Lower lobe of right lung (tissue), 2 donors: Measurements from ENCODE around the gene TMEM129. TPM values are rescaled to one million over a fixed set of nuclear protein-coding genes. Genes with fewer than 3 reads are reported as not detected.

Experiments
- ATAC-seq, 2 donors: fragments of 200-7000 bp; cut with Tn5 transposase; one replicate each; pipeline ENCODE4 v1.9.1; 2020 to 2022; ENCODE audit warnings: mild to moderate bottlenecking in 2 of 2, moderate library complexity in 2 of 2
- DNase-seq: peaks from one replicate; pipeline ENCODE4 v3.0.0-alpha.2; 2020
- H3K27ac ChIP-seq: fragments of 200-600 bp; one replicate; pipeline ENCODE4 v1.8.0; 2022
- H3K27me3 ChIP-seq: fragments of 200-600 bp; one replicate; pipeline ENCODE4 v1.8.0; 2022; ENCODE audit warnings: low read depth
- H3K36me3 ChIP-seq: fragments of 200-600 bp; one replicate; pipeline ENCODE4 v1.8.0; 2022; ENCODE audit warnings: mild to moderate bottlenecking
- H3K4me1 ChIP-seq: fragments of 200-600 bp; one replicate; pipeline ENCODE4 v1.8.0; 2022
- H3K4me3 ChIP-seq: fragments of 200-600 bp; one replicate; pipeline ENCODE4 v1.8.0; 2022; ENCODE audit warnings: mild to moderate bottlenecking
- H3K9me3 ChIP-seq: fragments of 200-600 bp; one replicate; pipeline ENCODE4 v1.8.0; 2022
- intact Hi-C: fragments of 100-400 bp; cut with DNase I; formaldehyde crosslinking; loops from one replicate; pipeline ENCODE4 v1.11.0; 2022
- total RNA-seq: library from RNA; stranded (reverse); fragmentation: NEBNext Ultra II Directional; extraction: Animal tissue kit (Norgen Biotek cat#: 25700); gene quantifications from one replicate; pipeline ENCODE4 v1.2.1, GENCODE V29; 2021
- TF ChIP-seq, protein P1 (sequence below): fragments of 200-600 bp; IDR thresholded peaks from one replicate; pipeline ENCODE4 v1.8.0; 2022; ENCODE audit warnings: antibody characterized with exemption, mild to moderate bottlenecking
- donor health status: DM: no; HTN: yes; CAD: no; lungs with severe emphysema.

TMEM129 gene
- total RNA-seq, 1 donor from 2014 or later = 30.9 TPM

DNA sequence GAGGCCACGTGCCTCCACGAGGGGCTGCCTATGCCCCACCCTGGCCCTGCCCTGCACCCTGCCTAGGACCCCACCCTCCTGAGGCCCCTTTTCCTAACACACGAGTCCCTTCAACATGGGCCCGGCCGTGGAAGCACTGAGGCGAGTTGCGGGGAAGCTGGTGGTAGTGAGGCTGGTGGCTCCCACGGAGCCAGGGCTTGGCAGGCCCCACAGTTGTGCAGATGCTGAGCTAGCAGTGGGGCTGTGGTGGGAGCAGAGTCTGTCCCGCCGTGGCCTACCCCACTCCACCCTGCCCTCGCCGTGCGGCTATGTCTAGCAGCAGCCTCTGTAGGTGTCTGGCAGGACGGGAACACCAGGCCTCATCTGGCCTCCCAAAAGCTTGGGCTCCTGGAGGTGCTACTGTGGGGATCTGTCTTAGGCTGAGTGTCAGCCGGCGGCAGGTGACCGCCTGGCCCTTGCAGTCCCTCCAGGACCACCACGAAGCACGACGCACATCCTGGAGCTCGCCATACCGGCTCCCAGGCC, 19.0 kb upstream of the TMEM129 start:
- H3K4me3 ChIP-seq = no peak overlapping the region
- H3K9me3 ChIP-seq = peaks cover 11% of the 10 kb centered on the region
- TF ChIP-seq, protein P1, sequence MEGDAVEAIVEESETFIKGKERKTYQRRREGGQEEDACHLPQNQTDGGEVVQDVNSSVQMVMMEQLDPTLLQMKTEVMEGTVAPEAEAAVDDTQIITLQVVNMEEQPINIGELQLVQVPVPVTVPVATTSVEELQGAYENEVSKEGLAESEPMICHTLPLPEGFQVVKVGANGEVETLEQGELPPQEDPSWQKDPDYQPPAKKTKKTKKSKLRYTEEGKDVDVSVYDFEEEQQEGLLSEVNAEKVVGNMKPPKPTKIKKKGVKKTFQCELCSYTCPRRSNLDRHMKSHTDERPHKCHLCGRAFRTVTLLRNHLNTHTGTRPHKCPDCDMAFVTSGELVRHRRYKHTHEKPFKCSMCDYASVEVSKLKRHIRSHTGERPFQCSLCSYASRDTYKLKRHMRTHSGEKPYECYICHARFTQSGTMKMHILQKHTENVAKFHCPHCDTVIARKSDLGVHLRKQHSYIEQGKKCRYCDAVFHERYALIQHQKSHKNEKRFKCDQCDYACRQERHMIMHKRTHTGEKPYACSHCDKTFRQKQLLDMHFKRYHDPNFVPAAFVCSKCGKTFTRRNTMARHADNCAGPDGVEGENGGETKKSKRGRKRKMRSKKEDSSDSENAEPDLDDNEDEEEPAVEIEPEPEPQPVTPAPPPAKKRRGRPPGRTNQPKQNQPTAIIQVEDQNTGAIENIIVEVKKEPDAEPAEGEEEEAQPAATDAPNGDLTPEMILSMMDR = no peak
- DNase-seq (no peak), ATAC-seq (no peak)
- H3K27ac ChIP-seq = no peak overlapping the region
- no peaks in the 10 kb centered on the region for H3K4me1 ChIP-seq
- no peaks in the 10 kb centered on the region for H3K27me3 ChIP-seq
- peaks cover 57% of the 10 kb centered on the region for H3K36me3 ChIP-seq
- intact Hi-C loops = no loop called here

DNA sequence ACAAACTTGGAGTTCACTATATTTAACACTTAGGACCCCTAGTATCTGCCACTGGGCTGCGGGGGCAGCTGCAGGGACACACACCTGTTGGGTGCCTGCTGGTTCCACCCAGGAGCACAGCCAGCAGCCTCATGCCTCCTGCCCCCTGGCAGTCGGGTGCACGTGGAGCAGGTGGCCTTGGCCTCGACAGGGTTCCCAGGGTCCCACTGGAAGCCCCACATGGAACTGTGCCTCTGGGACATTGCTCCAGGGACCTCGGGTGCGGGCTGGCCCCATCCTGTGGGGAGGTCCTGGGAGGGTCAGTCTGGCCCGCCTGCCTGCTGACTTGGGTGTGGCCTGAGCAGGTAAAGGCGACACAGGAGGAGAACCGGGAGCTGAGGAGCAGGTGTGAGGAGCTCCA, 18.2 kb upstream of the TMEM129 start:
- H3K27me3 ChIP-seq = no peaks in the 10 kb centered on the region
- TF ChIP-seq, protein P1 = no peak
- DNase-seq (no peak), ATAC-seq (no peak)
- H3K9me3 ChIP-seq = peaks cover 11% of the 10 kb centered on the region
- no peaks in the 10 kb centered on the region for H3K4me1 ChIP-seq
- H3K36me3 ChIP-seq = peaks cover 54% of the 10 kb centered on the region
- H3K4me3 ChIP-seq = no peak overlapping the region
- intact Hi-C loops = no loop called here
- no peak overlapping the region for H3K27ac ChIP-seq

DNA sequence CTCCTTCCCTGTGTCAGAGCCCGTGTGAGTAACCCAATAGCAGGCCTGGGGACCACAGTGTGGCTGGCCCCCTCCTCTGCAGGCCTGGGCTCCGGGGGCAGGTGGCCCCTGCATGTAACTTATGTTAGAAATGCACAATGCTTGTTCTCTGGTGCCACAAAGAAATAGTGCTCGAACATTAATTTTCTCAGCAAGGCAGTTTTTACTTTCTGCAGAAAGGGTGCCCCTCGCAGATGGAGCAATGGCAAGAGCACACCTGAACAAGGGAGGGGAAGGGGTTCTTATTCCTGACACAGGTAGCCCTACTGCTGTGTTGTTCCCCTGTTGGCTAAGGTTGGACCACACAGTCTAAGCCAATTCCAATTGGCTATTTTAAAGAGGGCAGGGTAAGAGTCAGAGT, 17.3 kb upstream of the TMEM129 start:
- no peaks in the 10 kb centered on the region for H3K4me1 ChIP-seq
- DNase-seq = no peak
- H3K36me3 ChIP-seq = peaks cover 50% of the 10 kb centered on the region
- TF ChIP-seq, protein P1 = no peak
- intact Hi-C loops = no loop called here
- no peak overlapping the region for H3K27ac ChIP-seq
- peaks cover 11% of the 10 kb centered on the region for H3K9me3 ChIP-seq
- no peaks in the 10 kb centered on the region for H3K27me3 ChIP-seq
- no peak for ATAC-seq
- no peak overlapping the region for H3K4me3 ChIP-seq

DNA sequence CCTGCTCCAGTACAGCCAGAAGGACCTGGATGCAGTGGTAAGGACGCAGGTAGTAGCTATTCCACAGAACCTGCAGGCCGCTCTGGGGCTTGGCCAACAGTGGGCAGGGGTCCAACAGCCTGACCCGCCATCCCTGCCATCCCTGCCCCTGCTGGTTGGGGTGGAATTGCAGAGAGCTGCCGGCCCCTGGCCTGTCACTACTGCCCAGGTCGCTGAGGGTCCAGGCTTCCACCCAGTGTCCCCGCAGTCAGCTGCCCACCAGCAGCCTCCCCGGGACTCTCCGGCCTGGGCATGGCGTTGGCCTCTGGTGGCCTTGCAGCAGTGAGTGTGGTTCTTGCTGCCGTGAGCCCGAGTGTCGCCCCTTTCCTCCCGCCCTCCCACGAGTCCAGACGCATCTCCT, 16.5 kb upstream of the TMEM129 start:
- Histone ChIP-seq H3K27ac (no peak overlapping the region), H3K4me3 (no peak overlapping the region), H3K9me3 (peaks cover 11% of the 10 kb centered on the region), H3K36me3 (peaks cover 50% of the 10 kb centered on the region), H3K27me3 (no peaks in the 10 kb centered on the region), H3K4me1 (no peaks in the 10 kb centered on the region)
- ATAC-seq (no peak), DNase-seq (no peak)
- intact Hi-C loops = no loop called here
- TF ChIP-seq, protein P1 = no peak

DNA sequence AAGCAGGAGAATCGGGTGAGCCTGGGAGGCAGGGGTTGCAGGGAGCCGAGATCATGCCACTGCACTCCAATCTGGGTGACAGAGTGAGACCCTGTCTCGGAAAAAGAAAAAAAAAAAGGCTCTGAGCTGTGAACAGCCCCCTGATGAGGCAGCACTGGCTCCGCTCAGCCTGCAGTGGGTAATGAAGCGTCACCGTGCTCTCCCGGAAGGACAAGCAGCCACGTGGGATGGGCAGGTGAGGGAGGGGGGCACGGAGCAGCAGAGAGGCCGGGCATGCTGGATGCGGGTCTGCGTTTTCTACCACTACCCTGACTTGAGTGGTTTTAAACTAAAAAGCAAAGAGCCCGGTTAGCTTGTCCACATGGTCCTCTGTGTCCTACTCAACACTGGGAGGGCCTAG, 15.7 kb upstream of the TMEM129 start:
- TF ChIP-seq, protein P1 = no peak

DNA sequence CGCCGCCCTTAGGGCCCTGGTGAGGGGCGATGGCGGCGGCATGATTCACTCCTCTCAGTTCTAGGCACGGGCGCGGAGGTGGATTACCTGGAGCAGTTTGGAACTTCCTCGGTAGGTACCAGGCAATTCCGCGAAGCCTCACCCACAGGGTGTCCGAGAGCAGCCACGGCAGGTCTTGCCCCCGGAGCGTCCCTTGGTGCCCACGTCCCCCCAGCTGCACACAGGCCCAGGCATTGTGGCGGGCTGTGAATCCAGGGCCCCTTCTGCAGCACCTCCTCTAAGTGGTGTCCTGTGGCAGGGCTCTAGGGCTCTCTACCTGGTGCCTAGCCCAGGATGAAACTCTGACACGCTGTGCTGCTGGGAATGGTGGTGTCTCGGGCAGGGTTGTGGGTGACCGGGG, 14.1 kb upstream of the TMEM129 start:
- peaks cover 11% of the 10 kb centered on the region for H3K9me3 ChIP-seq
- H3K4me3 ChIP-seq = no peak overlapping the region
- no peak for DNase-seq
- H3K27ac ChIP-seq = no peak overlapping the region
- intact Hi-C loops = no loop called here
- H3K4me1 ChIP-seq = no peaks in the 10 kb centered on the region
- no peaks in the 10 kb centered on the region for H3K27me3 ChIP-seq
- peaks cover 38% of the 10 kb centered on the region for H3K36me3 ChIP-seq
- TF ChIP-seq, protein P1 = no peak
- no peak for ATAC-seq

More for the DNA sequence above, 15.7 kb upstream of the TMEM129 start:
- H3K4me3 ChIP-seq = no peak overlapping the region
- intact Hi-C loops = no loop called here
- H3K27ac ChIP-seq = no peak overlapping the region
- H3K36me3 ChIP-seq = peaks cover 44% of the 10 kb centered on the region
- H3K27me3 ChIP-seq = no peaks in the 10 kb centered on the region
- no peaks in the 10 kb centered on the region for H3K4me1 ChIP-seq
- DNase-seq = no peak
- peaks cover 11% of the 10 kb centered on the region for H3K9me3 ChIP-seq
- ATAC-seq = no peak
